GM18505 (cell line): ENCODE results near the gene KRT13.

ENCODE experiments used
- ATAC-seq: cut with Tn5 transposase; IDR thresholded peaks from one replicate; pipeline ENCODE4 v1.9.1; 2021; ENCODE audit not compliant: unreplicated experiment
- POLR2A ChIP-seq: IDR thresholded peaks from 4 replicates; pipeline ENCODE4 v1.6.1; 2011; ENCODE audit warnings: borderline replicate concordance; ENCODE audit not compliant: insufficient read depth, insufficient read length; ENCODE audit errors: extremely low read depth

Gene KRT13

DNA sequence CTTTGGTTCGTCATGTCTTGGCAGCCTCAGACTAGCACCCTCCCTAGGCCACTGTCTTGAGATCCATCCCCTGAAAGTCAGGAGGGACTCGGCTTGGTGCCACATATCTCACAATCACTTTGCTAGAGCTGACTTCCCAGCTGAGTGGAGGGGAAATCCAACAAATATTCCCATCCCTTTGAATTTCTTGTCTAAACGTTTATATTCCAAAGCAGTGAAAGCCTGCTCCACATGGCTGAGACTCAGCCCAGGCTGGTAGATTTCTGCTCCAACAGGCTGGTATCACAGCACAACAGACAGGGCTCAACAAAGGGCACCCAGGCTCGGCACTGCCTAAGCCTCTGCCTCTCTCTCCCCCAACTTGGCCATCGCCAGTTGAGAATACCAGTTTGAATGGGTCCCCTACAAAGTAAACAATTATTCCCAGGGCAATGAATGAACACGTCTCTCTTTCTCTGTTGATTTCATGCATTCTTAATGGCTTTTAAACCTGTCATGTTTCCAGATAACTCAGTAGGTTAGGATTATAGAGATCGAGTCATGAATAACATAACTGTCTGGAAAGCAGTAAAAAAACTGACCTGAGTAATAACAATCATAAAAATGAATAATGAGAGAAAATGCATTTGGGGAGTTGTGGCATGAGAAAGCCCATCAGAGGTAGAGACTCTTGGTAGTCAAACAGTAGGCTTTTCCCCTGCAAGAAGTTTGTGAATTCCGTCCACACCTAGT lies 1.0 kb downstream of the KRT13 start:
- TF ChIP-seq POLR2A: no peak
- no peak for ATAC-seq

DNA sequence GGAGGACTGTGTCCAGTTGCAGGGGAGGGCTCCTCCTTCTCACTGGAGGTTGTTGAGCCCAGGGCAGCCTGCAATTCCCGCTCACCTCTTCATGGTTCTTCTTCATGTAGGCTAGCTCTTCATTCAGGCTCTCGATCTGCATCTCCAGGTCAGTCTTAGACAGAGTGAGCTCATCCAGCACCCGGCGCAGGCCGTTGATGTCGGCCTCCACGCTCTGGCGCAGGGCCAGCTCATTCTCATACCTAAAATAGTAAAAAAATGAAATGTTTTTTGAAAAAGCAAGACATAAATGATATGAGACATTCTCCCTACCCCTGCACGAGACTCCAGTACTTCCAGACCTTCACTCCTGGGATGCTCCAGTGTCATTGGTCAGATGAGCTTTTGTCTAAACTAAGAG lies 2.2 kb downstream of the KRT13 start:
- no peak for TF ChIP-seq POLR2A
- no peak for ATAC-seq

DNA sequence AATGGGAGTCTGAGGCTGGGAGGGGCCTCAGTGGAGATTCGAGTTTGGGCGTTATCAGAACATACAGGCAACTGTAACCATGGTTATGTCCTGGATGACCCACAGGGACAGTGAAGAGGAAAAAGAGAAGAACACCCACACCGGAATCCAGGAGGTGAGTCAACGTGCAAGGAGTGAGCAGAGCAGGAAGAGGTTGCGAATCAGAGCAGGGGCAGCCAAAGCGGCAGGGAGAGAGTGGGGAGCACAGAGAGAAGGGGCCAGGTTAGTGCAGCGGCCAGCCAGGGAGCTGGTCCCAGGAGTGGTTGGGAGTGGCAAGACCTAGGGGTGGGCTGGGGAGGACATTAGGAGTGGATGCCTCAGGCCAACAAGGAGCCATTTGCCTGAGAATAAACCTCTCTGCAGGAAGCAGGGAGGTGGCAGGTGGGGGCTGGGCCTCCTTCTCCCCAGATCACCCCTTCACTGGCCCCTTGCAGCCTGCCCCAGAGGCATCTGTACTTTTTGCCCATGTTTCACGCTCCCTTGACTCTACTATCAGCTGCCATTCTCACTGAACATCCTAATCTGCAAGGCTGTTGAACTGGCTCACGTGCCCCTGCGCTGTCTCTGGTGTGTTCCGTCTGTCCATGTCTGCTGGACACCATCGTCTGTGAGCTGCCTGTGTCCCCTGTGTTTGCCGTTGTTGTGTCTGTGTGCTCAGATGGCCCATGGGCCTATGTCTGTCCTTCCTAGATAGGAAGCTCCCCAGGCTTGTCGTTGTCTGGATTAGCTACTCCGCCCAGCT lies 5.1 kb downstream of the KRT13 start:
- no peak for TF ChIP-seq POLR2A
- no peak for ATAC-seq

GRCh38 chr17:41499714-41500113 lies 5.7 kb downstream of the KRT13 start:
- TF ChIP-seq POLR2A: no peak
- no peak for ATAC-seq

DNA sequence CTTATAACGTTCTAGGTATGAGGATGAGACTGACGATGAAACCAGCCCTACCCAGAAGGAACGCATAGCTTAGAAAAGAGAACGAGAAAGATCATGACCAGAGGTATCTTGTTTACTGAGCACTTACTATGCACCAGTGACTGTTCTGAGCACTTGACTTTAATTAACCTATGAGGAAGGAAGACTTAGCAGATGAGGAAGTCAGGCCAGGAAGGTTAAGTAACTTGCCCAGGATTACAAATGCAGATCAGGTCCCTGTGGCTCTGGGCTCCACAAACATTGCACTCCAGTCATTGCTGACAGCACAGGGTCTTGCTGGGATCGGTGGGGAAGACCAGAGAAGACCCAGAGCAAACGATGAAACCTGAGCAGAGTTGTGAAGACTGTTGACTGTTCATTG lies 7.1 kb downstream of the KRT13 start:
- TF ChIP-seq POLR2A: no peak
- no peak for ATAC-seq

DNA sequence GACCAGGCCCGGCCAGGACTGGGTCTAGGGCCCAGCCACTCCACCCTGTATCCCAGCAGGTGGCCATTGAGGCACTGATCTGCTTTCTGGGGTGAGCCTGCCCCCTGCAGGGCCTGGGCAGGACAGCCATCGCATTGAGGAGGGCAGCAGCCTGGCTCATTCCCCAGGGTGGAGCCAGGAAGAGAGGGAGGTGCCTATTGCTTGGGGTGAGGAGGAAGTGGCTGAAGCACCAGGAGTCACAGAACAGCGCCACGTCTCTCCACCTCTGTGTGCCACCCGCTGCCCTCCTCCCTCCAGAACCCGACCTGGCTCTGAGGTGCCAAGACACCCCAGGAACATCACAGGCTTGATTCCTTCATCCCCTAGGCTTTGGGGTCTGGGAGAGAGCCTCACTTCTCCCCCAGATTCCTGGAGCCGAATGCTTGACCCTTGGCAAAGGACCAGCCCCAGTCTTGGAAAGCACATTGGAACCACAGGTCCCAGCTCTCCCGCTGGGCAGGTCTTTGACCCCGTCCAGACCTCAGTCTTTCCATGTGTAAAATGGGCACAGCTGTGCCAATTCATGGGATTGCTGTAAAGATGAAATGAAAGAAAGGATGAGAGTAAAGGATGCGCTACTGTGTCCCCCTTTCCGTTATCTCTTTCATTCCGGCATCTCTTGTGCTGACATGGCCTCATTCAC lies 8.5 kb downstream of the KRT13 start:
- TF ChIP-seq POLR2A: no peak
- ATAC-seq: peak; percentile 48

DNA sequence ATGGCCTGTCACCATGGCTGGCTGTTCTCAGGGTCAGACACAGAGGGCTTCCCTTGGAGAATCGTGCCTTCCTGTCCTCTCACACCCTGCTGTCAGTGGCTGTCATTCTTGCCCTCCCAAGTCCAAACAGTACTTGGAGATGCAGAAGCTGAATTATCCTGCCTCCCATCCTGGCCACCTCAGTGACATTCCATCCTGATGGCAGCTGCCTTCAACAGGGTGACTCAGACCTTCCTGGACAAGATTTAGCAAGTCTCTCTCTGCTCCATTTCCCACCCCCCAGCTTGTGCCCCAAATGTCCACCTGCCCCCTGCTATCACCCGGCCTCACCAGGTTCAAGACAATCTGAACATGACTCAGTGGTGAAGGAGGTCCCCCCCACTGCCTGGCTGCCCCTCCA lies 10.9 kb downstream of the KRT13 start:
- TF ChIP-seq POLR2A: no peak
- ATAC-seq: no peak

- ATAC-seq: no peak
- TF ChIP-seq POLR2A: no peak
These were observed 12.6 kb downstream of the KRT13 start for GRCh38 chr17:41492771-41493170.

DNA sequence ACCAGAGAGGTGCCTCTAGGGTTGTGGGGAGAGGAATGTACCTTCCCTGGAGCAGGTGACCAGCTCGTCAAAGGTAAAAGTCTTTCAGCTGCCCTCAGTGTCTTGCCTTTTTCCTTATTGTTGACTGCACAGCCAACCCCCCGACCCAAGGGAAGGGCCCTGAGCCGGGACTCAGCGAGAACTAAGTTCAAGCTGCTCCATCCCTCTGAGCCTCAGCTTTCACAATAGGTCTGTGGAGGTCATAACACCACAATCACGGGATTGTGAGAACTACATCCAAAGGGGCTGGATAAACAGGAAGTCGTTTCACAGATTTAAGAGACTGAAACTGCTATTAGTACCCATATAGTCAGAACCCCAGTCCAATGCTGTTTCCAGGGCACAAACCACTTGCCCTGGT lies 13.1 kb downstream of the KRT13 start:
- no peak for ATAC-seq
- no peak for TF ChIP-seq POLR2A

DNA sequence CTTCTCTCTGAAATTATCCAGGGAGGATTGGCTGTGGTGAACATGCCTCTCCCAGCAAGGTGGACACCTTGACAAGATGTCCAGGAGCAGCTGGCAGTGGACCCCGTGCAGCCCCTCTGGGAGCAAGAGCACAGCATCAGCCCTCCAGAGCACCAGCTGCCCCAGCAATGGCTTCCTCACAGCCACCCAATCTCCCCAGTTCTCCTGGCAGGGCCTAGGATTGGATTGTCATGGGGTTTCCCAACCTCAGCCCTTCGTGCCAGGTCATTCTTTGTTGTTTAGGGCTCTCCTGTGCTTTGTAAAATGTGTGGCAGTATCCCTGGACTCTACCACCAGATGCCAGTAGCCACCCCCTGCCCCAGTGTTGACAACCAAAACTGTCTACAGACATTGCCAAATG lies 13.9 kb downstream of the KRT13 start:
- no peak for ATAC-seq
- TF ChIP-seq POLR2A: no peak

DNA sequence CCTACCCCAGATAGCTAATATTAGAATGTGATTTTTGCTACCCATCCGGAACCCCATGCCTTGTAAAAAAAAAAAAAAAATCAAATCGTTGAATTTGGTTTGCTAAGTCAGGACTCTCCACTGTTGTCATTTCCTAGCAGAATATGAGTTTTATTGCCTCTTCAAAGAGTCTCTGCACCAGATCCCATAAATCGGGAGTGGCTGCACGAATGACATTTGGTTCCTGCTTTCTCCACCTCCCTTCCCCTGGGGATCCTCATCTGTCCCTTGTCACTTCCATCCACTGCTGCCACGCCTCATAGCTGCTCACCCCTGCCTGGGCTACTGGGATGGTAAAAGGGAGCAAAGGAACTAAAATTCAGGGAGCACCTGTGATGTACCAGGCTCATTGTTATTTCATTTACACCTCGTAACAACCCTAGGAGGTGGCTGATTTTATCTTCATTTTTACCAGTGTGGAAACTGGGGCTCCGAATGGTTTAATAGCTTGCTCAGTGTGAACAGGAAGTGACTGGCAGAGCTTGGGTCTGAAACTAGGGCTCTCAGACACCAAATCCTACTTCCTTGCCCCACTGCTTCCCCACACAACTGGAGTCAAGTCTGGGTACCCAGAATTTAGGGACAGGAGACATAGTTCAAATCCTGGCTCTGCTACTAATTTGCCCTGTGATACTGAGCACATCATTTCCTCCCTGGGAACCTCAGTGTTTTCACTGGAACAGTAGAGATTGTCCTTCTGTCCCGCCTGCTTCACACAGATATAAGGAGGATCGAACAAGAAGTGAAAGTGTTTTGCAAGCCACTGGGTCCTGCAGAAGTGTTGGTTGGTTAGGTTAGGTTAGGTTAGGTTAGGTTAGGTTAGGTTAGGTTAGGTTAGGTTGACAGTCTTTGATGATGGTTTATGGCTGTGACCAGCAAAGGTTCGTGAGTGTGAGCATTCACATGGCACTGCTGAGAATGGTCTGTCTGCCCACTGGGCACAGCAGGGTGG lies 15.1 kb downstream of the KRT13 start:
- no peak for ATAC-seq
- TF ChIP-seq POLR2A: no peak

DNA sequence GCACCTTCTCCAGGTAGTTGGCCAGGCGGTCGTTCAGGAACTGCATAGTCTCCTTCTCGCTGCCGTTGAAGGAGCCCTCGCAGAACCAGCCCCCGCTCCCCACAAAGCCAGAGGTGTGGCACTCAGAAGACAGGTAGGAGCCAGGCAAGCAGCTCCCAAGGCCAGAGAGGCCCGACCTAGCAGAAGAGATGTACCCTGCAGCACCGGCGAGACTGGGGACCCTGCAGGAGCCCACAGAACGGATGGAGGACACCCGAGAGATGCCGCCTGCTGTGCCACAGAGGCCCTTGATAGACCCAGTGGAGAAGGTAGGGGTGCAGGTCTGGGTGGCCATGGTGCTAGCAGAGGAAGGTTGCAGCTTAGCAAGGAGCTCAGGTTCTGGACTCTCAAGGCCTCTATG lies 15.9 kb downstream of the KRT13 start, which contains the start of gene KRT36:
Gene KRT36 (minus strand): TSS at position 380 of the 400 bp plus-strand sequence. CDS start 46 bp downstream, at position 334.
- TF ChIP-seq POLR2A: no peak
- no peak for ATAC-seq
